IPS DF 19.7 (cell line): ENCODE data around the gene CACNA1A.
A peak's percentile ranks its signal among the peaks of the same experiment; 100 is the strongest.
"Not testable (repeated sequence)": the region's sequence is repeated elsewhere in the genome, so short reads cannot be mapped to it uniquely, and the experiment has no call there.

ENCODE experiments used
- DNase-seq: peaks from one replicate; pipeline ENCODE4 v3.0.0-alpha.2; 2013; ENCODE audit warnings: low read depth, low spot score

The CACNA1A gene

DNA sequence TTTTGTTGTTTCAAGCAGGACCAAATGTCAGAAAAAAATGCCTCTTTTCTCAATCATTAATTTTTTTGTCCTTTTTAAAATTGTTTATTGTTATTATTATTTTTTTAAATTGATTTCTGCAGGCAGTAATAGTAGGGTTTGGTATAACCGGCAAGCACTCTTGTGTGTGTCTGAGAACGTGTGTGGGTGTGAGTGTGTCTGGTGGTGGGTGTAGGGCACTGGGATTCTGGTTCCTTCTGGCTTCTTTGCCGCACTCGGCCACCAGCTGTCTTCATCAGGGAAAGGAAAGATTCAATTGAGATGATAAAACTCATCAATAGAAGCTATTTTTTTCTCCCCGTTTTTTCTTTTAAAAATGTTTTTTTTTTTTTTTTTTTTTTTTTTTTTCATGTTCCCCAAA is 299.7 kb downstream of the CACNA1A start:
- no peak for DNase-seq

DNA sequence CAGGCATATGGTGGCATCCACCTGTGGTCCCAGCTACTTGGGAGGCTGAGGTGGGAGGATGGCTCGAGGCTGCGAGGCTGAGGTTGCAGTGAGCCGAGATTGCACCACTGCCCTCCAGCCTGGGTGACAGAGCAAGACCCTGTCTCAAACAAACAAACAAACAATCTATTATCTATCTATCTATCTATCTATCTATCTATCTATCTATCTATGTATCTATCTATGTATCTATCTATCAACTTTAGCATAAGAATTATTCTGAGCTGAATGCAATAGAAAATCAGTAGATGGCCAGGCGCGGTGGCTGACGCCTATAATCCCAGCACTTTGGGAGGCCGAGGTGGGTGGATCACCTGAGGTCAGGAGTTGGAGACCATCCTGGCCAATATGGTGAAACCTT is 304.2 kb downstream of the CACNA1A start:
- not testable (repeated sequence) for DNase-seq

DNA sequence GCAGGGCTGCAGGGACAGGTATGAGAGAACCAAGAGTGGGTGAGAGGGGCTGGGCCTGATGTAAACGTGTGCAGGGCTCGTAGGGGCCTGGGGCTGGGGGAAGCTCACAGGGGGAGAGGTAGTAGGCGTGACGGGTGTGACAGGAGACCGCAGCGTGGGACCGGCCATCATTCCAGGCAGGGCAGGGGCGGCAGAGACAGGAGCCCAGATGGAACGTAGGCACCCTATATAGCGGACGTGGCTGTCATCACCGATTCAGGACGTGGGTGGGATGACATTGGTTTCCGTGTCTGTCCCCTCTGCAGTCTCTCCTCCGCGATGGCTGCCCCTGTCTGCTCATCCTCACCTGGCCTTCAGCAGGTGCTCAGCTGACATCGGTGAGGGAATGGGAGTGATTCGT is 307.6 kb downstream of the CACNA1A start:
- no peak for DNase-seq

DNA sequence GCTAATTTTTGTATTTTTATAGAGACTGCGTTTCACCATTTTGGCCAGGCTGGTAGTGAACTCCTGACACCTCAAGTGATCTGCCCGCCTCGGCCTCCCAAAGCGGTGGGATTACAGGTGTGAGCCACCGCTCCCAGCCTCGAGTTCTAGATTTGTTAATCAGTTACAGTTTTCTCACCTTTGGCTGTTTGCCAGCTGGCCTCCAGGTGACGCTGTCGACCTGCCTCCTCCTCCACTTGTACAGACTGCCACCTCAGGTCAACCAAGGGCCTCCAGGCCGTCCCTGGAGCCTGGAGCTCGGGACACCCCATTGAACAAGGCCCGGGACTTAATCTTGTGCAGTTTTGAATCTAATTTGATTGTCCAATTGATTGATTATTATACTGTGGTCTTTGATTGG is 310.6 kb downstream of the CACNA1A start:
- peak; percentile 70 for DNase-seq

DNA sequence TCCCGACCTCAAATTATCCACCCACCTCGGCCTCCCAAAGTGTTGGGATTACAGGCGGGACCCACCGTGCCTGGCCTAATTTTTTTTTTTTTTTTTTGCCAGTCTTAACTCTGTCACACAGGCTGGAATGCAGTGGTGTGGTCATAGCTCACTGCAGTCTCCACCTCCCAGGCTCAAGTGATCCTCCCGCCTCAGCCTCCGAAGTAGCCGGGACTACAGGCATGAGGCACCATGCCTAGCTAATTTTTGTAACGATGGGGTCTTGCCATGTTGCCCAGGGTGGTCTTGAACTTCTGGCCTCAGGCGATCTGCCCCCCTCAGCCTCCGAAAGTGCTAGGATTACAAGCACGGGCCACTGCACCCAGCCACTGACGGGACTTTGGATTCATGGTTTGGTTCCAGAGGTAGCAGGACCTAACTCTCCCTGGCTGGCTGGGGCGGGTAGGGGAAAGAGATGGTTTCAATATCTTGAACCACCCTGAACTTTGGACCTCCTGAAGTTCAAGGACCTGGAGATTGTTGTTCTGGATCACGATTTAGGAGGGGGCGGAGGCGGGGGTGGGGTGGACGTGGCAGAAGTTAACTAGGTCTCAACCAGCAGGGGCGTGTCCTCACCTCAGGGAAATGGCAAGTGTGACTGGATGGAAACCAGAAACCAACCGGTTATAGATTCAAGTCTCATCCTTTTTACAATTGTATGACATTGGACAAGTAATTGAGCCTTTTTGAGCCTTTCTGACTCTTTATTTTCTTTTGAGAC is 315.3 kb downstream of the CACNA1A start:
- DNase-seq: no peak

DNA sequence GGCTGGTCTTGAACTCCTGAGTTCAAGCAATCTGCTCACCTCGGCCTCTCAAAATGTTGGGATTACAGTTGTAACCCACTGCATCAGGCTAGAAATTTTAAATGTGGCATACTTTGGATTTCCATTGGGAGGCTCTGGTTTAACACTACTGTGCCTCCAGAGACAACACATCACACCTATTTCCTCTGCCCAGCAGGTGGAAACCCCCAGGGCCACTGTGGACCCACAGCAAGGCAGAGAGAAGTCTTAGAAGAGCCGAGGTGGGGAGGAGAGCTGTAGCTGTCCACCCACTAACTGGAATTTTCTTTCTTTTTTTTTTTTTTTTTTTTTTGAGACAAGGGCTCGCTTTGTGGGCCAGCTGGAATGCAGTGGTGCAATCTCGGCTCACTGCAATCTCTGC is 316.7 kb downstream of the CACNA1A start:
- no peak for DNase-seq

DNA sequence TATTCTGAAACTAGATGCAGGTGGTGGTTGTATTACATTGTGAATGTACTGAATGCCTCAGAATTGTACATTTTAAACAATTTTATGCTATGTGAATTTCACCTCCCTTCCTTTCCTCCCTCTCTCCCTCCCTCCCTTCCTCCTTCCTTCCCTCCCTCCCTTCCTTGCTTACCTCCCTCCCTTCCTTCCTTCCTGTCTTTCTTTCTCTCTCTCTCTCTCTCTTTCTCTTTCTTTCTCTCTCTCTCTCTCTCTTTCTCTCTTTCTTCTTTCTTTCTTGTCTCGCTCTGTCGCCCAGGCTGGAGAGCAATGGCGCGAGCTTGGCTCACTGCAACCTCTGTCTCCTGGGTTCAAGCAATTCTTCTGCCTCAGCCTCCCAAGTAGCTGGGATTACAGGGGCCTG is 318.9 kb downstream of the CACNA1A start:
- no peak for DNase-seq

DNA sequence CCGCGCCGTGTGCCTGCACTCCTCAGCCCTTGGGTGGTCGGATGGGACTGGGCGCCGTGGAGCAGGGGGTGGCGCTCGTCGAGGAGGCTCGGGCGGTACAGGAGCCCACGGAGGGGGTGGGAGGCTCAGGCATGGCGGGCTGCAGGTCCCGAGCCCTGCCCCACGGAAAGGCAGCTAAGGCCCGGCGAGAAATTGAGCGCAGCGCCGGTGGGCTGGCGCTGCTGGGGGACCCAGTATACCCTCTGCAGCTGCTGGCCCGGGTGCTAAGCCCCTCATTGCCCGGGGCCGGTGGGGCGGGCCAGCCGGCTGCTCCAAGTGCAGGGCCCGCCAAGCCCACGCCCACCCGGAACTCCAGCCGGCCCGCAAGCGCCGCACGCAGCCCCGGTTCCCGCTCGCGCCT is 319.6 kb downstream of the CACNA1A start:
- not testable (repeated sequence) for DNase-seq

DNA sequence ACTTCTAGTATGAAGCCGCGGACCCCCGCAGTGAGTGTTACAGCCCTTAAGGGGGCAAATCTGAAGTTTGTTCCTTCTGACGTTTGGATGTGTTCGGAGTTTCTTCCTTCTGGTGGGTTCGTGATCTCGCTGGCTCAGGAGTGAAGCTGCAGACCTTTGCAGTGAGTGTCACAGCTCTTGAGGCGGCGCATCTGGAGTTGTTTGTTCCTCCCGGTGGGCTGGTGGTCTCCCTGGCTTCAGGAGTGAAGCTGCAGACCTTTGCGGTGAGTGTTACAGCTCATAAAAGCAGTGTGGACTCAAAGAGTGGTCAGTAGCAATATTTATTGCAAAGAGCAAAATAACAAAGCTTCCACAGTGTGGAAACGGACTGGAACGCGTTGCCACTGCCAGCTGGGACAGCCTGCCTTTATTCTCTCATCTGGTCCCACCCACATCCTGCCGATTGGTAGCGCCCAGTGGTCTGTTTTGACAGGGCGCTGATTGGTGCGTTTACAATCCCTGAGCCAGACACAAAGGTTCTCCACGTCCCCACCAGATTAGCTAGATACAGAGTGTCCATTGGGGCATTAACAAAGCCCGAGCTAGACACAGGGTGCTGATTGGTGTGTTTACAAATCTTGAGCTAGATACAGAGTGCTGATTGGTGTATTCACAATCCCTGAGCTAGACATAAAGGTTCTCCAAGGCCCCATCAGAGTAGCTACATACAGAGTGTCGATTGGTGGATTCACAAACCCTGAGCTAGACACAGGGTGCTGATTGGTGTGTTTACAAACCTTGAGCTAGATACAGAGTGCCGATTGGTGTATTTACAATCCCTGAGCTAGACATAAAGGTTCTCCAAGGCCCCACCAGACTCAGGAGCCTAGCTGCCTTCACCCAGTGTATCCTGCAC is 320.3 kb downstream of the CACNA1A start:
- DNase-seq: not testable (repeated sequence)

DNA sequence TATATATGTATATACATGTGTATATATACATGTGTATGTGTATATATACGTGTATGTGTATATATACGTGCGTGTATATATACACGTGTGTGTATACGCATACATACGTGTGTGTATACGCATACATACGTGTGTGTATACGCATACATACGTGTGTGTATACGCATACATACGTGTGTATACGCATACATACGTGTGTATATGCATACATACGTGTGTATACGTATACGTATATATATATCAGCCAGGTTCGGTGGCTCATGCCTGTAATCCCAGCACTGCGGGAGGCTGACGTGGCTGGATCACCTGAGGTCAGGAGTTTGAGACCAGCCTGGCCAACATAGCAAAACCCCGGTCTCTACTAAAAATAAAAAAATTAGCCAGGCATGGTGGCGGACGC is 321.4 kb downstream of the CACNA1A start:
- DNase-seq: not testable (repeated sequence)

DNA sequence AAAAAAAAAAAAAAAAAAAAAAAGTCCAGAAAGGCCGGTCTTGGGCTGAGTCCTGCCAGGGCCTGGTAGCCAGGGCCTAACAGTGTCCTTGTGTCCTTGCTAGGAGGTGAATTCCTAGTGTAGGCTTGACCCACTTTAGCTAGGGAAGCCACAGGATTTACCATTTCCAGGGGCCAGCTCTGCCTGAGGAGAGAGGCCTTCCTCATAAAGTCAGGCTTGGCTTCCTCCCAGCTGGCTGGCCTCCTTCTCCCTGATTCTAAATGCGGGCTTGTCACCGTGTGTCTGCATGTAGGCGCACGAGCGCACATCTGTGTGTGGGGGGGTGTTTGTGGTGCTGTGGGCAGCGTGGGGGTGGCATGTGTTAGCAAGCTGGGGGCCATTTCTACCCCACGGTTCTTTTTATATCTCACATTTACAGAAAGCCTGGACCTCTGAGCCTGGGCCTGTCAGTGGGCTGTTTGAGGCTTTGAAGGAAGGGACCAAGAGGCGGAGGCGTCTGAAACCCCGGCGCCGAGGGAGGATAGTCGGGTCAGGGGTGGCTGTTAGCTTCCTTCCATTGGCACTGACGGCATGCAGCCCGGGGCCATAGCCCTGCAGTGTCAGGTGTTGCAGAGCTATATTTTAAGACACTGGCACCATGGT is 324.4 kb downstream of the CACNA1A start:
- no peak for DNase-seq

DNA sequence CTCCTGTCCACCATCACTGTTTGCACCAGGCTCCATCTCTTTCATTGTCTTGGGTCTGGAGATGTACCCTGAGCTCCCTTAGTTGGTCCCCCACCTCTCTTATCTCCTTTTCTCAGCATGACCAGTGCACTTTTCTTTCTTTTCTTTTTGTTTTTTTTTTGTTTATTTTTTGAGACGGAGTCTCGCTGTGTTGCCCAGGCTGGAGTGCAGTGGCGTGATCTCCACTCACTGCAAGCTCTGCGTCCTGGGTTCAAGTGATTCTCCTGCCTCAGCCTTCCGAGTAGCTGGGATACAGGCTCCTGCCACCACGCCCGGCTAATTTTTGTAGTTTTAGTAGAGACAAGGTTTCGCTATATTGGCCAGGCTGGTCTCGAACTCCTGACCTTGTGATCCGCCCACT is 328.0 kb downstream of the CACNA1A start:
- not testable (repeated sequence) for DNase-seq

DNA sequence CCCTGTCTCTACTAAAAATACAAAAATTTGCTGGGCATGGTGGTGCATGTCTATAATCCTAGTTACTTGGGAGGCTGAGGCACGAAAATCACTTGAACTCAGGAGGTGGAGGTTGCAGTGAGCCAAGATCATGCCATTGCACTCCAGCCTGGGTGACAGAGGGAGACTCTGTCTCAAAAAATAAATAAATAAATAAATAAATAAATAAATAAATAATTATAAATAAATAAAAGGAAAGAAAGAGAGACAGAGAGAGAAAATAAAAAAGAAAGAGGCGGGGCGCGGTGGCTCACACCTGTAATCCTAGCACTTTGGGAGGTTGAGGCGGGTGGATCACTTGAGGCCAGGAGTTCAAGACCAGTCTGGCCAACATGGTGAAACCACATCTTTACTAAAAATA is 328.7 kb downstream of the CACNA1A start:
- not testable (repeated sequence) for DNase-seq

DNA sequence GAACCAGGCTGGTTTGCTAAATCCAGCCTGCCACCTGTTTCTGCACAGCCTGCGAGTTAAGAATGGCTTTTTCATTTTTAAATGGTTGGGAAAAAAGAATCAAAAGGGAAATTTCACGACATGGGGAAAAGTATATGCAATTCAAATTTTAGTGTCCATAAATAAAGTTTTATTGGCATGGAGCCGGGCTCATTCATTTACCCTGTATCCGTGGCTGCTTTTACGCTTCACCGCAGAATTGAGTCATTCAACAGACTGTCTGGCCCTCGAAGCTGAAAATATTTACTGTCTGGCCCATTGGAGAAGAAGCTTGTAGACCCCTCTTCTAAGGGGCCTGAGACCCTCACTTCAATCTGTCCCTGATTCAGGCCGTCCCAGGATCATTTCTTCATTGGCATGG is 329.9 kb downstream of the CACNA1A start:
- no peak for DNase-seq

DNA sequence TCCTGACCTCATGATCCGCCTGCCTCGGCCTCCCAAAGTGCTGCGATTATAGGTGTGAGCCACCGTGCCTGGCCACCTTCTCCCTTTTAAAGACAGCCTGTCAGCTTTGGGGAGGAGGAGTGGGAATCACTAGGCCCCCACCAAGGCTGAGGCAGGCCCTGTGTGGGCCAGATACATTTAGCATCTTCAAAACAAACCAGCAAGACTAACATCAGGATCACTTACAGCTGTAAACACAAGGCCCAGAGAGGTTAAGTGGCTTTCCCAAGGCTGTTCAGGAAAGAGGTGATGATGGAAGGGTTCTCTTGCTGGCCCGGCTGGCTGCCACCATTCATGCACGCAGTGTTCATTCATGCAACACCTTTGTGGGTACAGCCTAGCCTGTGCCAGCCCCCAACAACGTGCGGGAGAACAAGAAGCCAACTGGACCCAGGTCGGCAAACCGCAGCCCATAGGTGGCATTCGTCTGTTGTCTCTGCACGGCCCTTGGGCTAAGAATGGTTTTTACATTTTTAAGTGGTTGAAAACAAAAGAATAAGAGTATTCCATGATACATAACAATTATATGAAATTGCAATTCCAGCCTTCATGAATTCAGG is 333.0 kb downstream of the CACNA1A start:
- DNase-seq: no peak

DNA sequence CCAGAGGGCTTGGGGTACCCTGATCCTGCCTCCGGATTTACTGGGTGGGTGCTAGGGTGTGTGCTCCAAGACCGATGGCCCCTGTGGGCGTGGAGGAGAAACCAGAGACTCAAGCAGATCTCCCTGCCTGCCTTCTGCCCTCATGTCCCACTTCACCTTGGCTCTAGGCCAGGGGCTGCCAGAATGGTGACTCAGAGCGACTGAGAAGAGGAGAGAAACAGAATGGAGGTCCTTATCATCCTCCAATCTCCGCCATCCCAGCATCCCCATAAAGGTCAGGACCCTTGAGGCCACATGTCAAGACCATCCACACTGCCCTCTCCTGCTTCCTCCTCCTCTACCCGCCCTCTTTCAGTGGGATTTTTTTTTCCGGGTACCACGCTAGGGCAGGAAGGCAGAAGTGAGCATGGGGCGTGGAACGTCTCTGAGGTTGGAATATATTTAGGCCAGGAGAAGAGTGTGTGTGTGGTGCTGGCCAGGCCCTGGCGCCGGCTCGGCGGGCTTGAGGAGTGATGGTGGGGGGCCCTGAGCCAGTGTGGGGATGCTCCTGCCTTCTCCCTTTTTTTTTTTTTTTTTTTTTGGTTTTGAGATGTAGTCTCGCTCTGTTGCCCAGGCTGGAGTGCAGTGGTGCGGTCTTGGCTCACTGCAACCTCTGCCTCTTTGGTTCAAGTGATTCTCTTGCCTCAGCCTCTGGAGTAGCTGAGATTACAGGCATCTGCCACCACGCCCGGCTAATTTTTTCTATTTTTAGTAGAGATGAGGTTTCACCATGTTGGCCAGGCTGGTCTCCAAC is 333.7 kb downstream of the CACNA1A start:
- no peak for DNase-seq

DNA sequence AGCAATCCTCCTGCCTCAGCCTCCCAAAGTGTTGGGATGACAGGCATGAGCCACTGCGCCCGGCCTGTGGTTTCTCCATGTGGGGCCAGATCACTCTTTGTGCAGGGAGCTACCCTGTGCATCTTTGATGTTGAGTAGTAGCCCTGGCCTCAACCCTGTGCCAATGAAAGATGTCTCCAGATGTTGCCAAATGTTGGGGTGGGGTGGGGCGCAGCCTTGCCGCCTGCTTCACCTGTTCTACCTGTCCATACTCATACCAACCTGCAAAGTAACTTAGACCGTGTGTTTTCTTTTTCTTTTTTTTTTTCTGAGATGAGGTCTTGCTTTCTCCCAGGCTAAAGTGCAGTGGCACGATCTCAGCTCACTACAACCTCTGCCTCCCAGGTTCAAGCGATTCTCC is 335.1 kb downstream of the CACNA1A start:
- no peak for DNase-seq

DNA sequence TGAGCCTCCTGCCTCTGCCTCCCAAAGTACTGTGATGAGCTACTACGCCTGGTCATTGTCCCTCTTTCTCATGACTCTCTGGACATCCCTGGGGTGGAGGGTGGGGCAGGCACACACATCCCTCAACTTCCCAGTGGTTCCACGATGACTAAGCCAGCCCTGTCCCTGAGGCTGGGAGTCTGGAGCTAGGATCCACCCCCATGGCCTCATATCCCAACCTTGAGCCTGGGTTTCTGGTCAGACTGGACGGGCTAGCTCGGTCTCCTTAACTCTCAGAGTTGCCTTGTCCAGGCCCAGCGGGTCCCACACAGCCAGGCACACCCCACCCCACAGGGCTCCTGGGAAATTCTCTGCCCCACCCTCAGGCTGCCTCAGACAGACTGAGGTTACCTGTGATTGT is 336.5 kb downstream of the CACNA1A start:
- no peak for DNase-seq

DNA sequence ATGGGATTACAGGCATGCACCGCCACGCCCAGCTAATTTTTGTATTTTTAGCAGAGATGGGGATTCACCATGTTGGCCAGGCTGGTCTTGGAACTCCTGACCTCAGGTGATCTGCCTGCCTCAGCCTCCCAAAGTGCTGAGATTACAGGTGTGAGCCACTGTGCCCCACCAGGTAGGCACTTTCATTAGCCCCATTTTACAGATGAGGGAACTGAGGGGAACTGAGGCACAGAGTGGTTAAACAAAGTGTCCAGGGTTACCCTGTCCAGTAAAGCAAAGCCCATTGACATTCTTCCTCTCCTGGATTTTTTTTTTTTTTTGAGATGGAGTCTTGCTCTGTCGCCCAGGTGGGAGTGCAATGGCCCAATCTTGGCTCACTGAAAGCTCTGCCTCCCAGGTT is 340.1 kb downstream of the CACNA1A start:
- DNase-seq: not testable (repeated sequence)

DNA sequence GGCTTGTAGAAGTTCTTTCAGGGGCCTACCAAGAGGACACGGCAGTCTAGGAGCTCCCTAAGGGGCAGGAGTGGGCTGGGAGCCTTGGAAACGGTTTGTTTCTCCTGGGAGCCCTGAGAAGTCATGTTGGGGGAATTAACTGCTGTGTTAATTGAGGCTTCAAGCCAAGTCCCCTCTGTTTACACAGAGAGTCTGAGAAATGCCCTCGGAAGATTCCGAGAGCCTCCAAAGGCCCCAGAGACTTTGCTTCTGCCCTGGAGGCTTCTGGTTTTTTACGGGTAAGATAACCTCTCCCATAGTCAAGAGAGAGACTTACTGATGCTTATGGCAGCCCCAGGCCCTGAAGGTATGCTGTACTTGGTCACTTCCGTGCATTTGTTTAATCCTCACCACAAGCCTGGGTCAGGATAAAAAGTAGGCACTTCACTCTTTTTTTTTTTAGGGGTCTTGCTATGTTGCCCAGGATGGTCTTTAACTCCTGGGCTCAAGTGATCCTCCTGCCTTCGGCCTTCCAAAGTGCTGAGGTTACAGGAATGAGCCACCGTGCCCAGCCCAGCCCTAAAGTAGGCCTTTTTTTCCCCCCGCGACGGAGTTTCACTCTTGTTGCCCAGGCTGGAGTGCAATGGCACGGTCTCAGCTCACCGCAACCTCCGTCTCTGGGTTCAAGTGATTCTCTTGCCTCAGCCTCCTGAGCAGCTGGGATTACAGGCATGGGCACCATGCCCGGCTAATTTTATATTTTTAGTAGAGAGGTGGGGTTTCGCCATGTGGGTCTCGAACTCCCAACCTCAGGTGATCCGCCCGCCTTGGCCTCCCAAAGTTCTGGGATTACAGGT is 340.9 kb downstream of the CACNA1A start:
- DNase-seq: no peak
